ENCODE results near the gene LY6G6C. TPM values are rescaled to one million over a fixed set of nuclear protein-coding genes. Genes with fewer than 3 reads are reported as not detected.

The LY6G6C gene
- total and polyA plus RNA-seq, 2 of the 13 experiments (the other 11 are each of a cell fraction or from before 2014, with no cell fraction given): 0.15 TPM; not detected in 1

- TF ChIP-seq ZBED4 (CRISPR knock-in tag; IDR thresholded peaks at IDR 0.05; ENCODE audit: borderline replicate concordance) (no peak; the same call in 1 of the 2 replicates), PAXIP1 (CRISPR knock-in tag; conservative IDR thresholded peaks at IDR 0.05) (peak; percentile 95), ZNF543 (CRISPR knock-in tag; IDR thresholded peaks at IDR 0.05) (peak; percentile 95), ZNF33B (CRISPR knock-in tag; IDR thresholded peaks at IDR 0.05) (peak; percentile 98), RFXANK (CRISPR knock-in tag; IDR thresholded peaks at IDR 0.05) (peak; percentile 76; the same call in 1 of the 2 replicates), NR2F2 (IDR thresholded peaks at IDR 0.05; ENCODE audit: borderline replicate concordance, low read depth) (no peak), ELF1 (CRISPR knock-in tag; IDR thresholded peaks at IDR 0.05) (peak; percentile 35), ZNF10 (CRISPR knock-in tag; IDR thresholded peaks at IDR 0.05; ENCODE audit: borderline replicate concordance, low read depth) (no peak), HES4 (CRISPR knock-in tag; IDR thresholded peaks at IDR 0.05; ENCODE audit: borderline replicate concordance) (peak; percentile 98), ZNF441 (CRISPR knock-in tag; IDR thresholded peaks at IDR 0.05; ENCODE audit: borderline replicate concordance) (peak; percentile 94), FOSL1 (CRISPR knock-in tag; IDR thresholded peaks at IDR 0.05; ENCODE audit: borderline replicate concordance) (no peak), ZNF841 (CRISPR knock-in tag; IDR thresholded peaks at IDR 0.05; ENCODE audit: borderline replicate concordance) (peak; percentile 97), MXD4 (CRISPR knock-in tag; IDR thresholded peaks at IDR 0.05) (peak; percentile 96), ATM (IDR thresholded peaks at IDR 0.05; ENCODE audit: borderline replicate concordance) (no peak), POLR2G (IDR thresholded peaks at IDR 0.05; ENCODE audit: low read depth, low read length) (peak; percentile 78), HDAC6 (IDR thresholded peaks at IDR 0.05; ENCODE audit: low read depth, low read length) (no peak), ZKSCAN5 (CRISPR knock-in tag; IDR thresholded peaks at IDR 0.05) (no peak; the same call in 1 of the 2 replicates), FOXP4 (CRISPR knock-in tag; IDR thresholded peaks at IDR 0.05) (peak; percentile 82)
- TF ChIP-seq, protein P1, sequence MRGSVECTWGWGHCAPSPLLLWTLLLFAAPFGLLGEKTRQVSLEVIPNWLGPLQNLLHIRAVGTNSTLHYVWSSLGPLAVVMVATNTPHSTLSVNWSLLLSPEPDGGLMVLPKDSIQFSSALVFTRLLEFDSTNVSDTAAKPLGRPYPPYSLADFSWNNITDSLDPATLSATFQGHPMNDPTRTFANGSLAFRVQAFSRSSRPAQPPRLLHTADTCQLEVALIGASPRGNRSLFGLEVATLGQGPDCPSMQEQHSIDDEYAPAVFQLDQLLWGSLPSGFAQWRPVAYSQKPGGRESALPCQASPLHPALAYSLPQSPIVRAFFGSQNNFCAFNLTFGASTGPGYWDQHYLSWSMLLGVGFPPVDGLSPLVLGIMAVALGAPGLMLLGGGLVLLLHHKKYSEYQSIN (CRISPR knock-in tag; IDR thresholded peaks at IDR 0.05; ENCODE audit: borderline replicate concordance): no peak
Observed at GRCh38 chr6:31739639-31740396, 18.3 kb upstream of the LY6G6C start, which contains the start of gene MSH5 (continued).

Measured in HepG2 (cell line).